SK-N-MC (cell line): ENCODE results near the gene LRRC56.

ENCODE experiments used
- EZH2 ChIP-seq: fragments of 200-600 bp; sonication (generic); IDR thresholded peaks from one replicate; pipeline ENCODE4 v1.6.1; 2017; ENCODE audit warnings: antibody characterized with exemption
- FOXP2 ChIP-seq: optimal IDR thresholded peaks from 2 replicates; pipeline ENCODE3; 2011; ENCODE audit warnings: mild to moderate bottlenecking, moderate library complexity; ENCODE audit not compliant: insufficient read depth; ENCODE audit errors: extremely low read length, control extremely low read depth
- POLR2AphosphoS5 ChIP-seq: IDR thresholded peaks from 2 replicates; pipeline ENCODE4 v1.6.1; 2012; ENCODE audit warnings: mild to moderate bottlenecking, low read depth, low read length, borderline replicate concordance

GRCh38 chr11:541433-541885 is 4.1 kb downstream of the LRRC56 start:
- TF ChIP-seq POLR2AphosphoS5 (no peak), EZH2 (no peak), FOXP2 (no peak)
